H9 (cell line): ENCODE measurements around the gene FBXO42. TPM values are rescaled to one million over a fixed set of nuclear protein-coding genes. Genes with fewer than 3 reads are reported as not detected.

Source experiments
- DNase-seq: peaks from one replicate; pipeline ENCODE4 v3.0.0-alpha.2; 2017
- H2AFZ ChIP-seq: one replicate; pipeline ENCODE4 v1.6.1; 2013; ENCODE audit warnings: mild to moderate bottlenecking, low read length, control low read depth, moderate library complexity
- H2AK5ac ChIP-seq: 2 replicates; pipeline ENCODE4 v1.6.1; 2013; ENCODE audit warnings: low read length, control low read depth, mixed read lengths; ENCODE audit not compliant: insufficient read length
- H2BK120ac ChIP-seq: one replicate; pipeline ENCODE4 v1.6.1; 2013; ENCODE audit warnings: low read depth, mild to moderate bottlenecking, low read length, control low read depth, inconsistent platforms; ENCODE audit not compliant: poor library complexity, severe bottlenecking
- H2BK12ac ChIP-seq: 2 replicates; pipeline ENCODE4 v1.6.1; 2013; ENCODE audit warnings: low read length, control low read depth, mixed read lengths, low read depth; ENCODE audit not compliant: insufficient read length
- H2BK15ac ChIP-seq: 2 replicates; pipeline ENCODE4 v1.6.1; 2013; ENCODE audit warnings: low read depth, low read length, control low read depth
- H2BK20ac ChIP-seq: one replicate; pipeline ENCODE4 v1.6.1; 2013; ENCODE audit warnings: low read depth, mild to moderate bottlenecking, low read length, control low read depth, inconsistent platforms; ENCODE audit not compliant: poor library complexity, severe bottlenecking
- H2BK5ac ChIP-seq: 2 replicates; pipeline ENCODE4 v1.6.1; 2013; ENCODE audit warnings: low read length, control low read depth, mixed read lengths; ENCODE audit not compliant: insufficient read length
- H3K14ac ChIP-seq: 2 replicates; pipeline ENCODE4 v1.6.1; 2013; ENCODE audit warnings: low read length, control low read depth; ENCODE audit not compliant: insufficient read depth
- H3K18ac ChIP-seq: 2 replicates; pipeline ENCODE4 v1.6.1; 2013; ENCODE audit warnings: low read depth, mild to moderate bottlenecking, mixed read lengths, low read length, control low read depth; ENCODE audit not compliant: insufficient read length
- H3K23ac ChIP-seq: 2 replicates; pipeline ENCODE4 v1.6.1; 2013; ENCODE audit warnings: low read length, control low read depth, mixed read lengths, low read depth; ENCODE audit not compliant: insufficient read length
- H3K23me2 ChIP-seq: 2 replicates; pipeline ENCODE4 v1.6.1; 2013; ENCODE audit warnings: low read depth, mild to moderate bottlenecking, mixed read lengths, low read length, control low read depth; ENCODE audit not compliant: insufficient read length, poor library complexity, severe bottlenecking
- H3K27ac ChIP-seq: 2 replicates; pipeline ENCODE4 v1.5.1; 2013; ENCODE audit warnings: low read length, control low read depth, mixed read lengths, low read depth; ENCODE audit not compliant: insufficient read length
- H3K27me3 ChIP-seq: 2 replicates; pipeline ENCODE4 v1.6.1; 2013; ENCODE audit warnings: low read length, control low read depth, inconsistent platforms; ENCODE audit not compliant: insufficient read depth
- H3K4ac ChIP-seq: 2 replicates; pipeline ENCODE4 v1.6.1; 2013; ENCODE audit warnings: low read depth, mild to moderate bottlenecking, control low read depth, inconsistent platforms, low read length, moderate library complexity
- H3K4me1 ChIP-seq: 2 replicates; pipeline ENCODE4 v1.6.1; 2013; ENCODE audit warnings: low read length, control low read depth, inconsistent platforms; ENCODE audit not compliant: insufficient read depth
- H3K4me2 ChIP-seq: 2 replicates; pipeline ENCODE4 v1.6.1; 2013; ENCODE audit warnings: low read length, control low read depth, mixed read lengths; ENCODE audit not compliant: insufficient read length, insufficient read depth
- H3K56ac ChIP-seq: 2 replicates; pipeline ENCODE4 v1.6.1; 2013; ENCODE audit warnings: low read depth, mild to moderate bottlenecking, mixed read lengths, low read length, control low read depth; ENCODE audit not compliant: insufficient read length
- H3K79me1 ChIP-seq: 2 replicates; pipeline ENCODE4 v1.6.1; 2013; ENCODE audit warnings: low read depth, mild to moderate bottlenecking, moderate library complexity, low read length, control low read depth, inconsistent platforms; ENCODE audit not compliant: insufficient read depth, poor library complexity, severe bottlenecking
- H3K79me2 ChIP-seq: 2 replicates; pipeline ENCODE4 v1.6.1; 2013; ENCODE audit warnings: low read length, control low read depth, inconsistent platforms; ENCODE audit not compliant: insufficient read depth
- H3K9ac ChIP-seq: 2 replicates; pipeline ENCODE4 v1.6.1; 2013; ENCODE audit warnings: low read length, control low read depth, mixed read lengths; ENCODE audit not compliant: insufficient read length; ENCODE audit errors: extremely low read depth
- H3K9me3 ChIP-seq: one replicate; pipeline ENCODE4 v1.6.1; 2013; ENCODE audit warnings: low read depth, low read length, inconsistent platforms; ENCODE audit not compliant: control insufficient read depth
- H3T11ph ChIP-seq: one replicate; pipeline ENCODE4 v1.6.1; 2013; ENCODE audit warnings: mild to moderate bottlenecking, low read length, control low read depth, inconsistent platforms
- H4K20me1 ChIP-seq: one replicate; pipeline ENCODE4 v1.6.1; 2013; ENCODE audit not compliant: control insufficient read depth, insufficient read length, insufficient read depth
- H4K5ac ChIP-seq: 2 replicates; pipeline ENCODE4 v1.6.1; 2013; ENCODE audit warnings: low read depth, mild to moderate bottlenecking, mixed read lengths, low read length, control low read depth; ENCODE audit not compliant: insufficient read length
- H4K8ac ChIP-seq: replicated peaks from 2 replicates; pipeline ENCODE4 v1.6.1; 2013; ENCODE audit warnings: low read length, control low read depth, mixed read lengths, low read depth; ENCODE audit not compliant: insufficient read length
- H4K91ac ChIP-seq: 2 replicates; pipeline ENCODE4 v1.6.1; 2013; ENCODE audit warnings: low read depth, mild to moderate bottlenecking, moderate library complexity, mixed read lengths, low read length, control low read depth; ENCODE audit not compliant: insufficient read length
- H3K27ac Mint-ChIP-seq, 3 experiments: 2 replicates in 2 of 3; 3 replicates in 1 of 3; pipeline ENCODE4 v1.8.0; 2020 to 2021; ENCODE audit warnings: mixed read lengths in 3 of 3, mild to moderate bottlenecking in 1 of 3, moderate library complexity in 1 of 3
- H3K27me3 Mint-ChIP-seq: 2 replicates; pipeline ENCODE4 v1.8.0; 2021; ENCODE audit warnings: low read depth, mild to moderate bottlenecking, moderate library complexity, mixed read lengths
- H3K36me3 Mint-ChIP-seq, 3 experiments: 2 replicates in 2 of 3; 3 replicates in 1 of 3; pipeline ENCODE4 v1.8.0; 2020 to 2021; ENCODE audit warnings: low read depth in 3 of 3, mixed read lengths in 3 of 3; ENCODE audit not compliant: insufficient read depth in 1 of 3
- H3K4me1 Mint-ChIP-seq, 2 experiments: 2 replicates each; pipeline ENCODE4 v1.8.0; 2020; ENCODE audit warnings: mixed read lengths in 2 of 2
- H3K4me3 Mint-ChIP-seq, 2 experiments: 2 replicates in 1 of 2; 3 replicates in 1 of 2; pipeline ENCODE4 v1.8.0; 2020 to 2021; ENCODE audit warnings: mild to moderate bottlenecking in 2 of 2, mixed read lengths in 2 of 2, moderate library complexity in 1 of 2
- H3K9me3 Mint-ChIP-seq, 2 experiments: 2 replicates in 1 of 2; 3 replicates in 1 of 2; pipeline ENCODE4 v1.8.0; 2020; ENCODE audit warnings: mild to moderate bottlenecking in 2 of 2, mixed read lengths in 2 of 2, moderate library complexity in 1 of 2
- CTCF ChIP-seq: fragments of 200-600 bp; sonication (generic); conservative IDR thresholded peaks from 3 replicates; pipeline ENCODE4 v1.8.0; 2021; ENCODE audit warnings: antibody characterized with exemption, mild to moderate bottlenecking
- WGBS: extraction: QIAGEN DNeasy Blood & Tissue Kit; methylation state at CpG from one replicate; pipeline ENCODE4 v1.1.7; 2013; ENCODE audit warnings: missing lambda C conversion rate, low lambda C conversion rate, mixed read lengths; ENCODE audit not compliant: insufficient read length; ENCODE audit errors: extremely low coverage; 5-methylcytosine and 5-hydroxymethylcytosine counted together
- total RNA-seq: library from RNA; stranded (reverse); gene quantifications from 2 replicates; pipeline ENCODE4 v1.2.1, GENCODE V29; 2021

FBXO42 gene
- total RNA-seq, 1 experiment from 2014 or later: 17.4 TPM

- Histone ChIP-seq H2BK20ac (no peak overlapping the region), H2BK12ac (no peak overlapping the region), H4K5ac (no peak overlapping the region), H4K20me1 (no peaks in the 10 kb centered on the region), H2BK5ac (no peak overlapping the region), H2AFZ (no peak overlapping the region), H3K4me1 (no peaks in the 10 kb centered on the region), H3K9ac (no peak overlapping the region), H3K79me2 (no peaks in the 10 kb centered on the region), H3K27ac (no peak overlapping the region), H3K56ac (no peak overlapping the region), H3K23ac (no peak overlapping the region), H3K4me2 (no peak overlapping the region), H4K8ac (no peak overlapping the region), H3K9me3 (no peaks in the 10 kb centered on the region), H3K23me2 (no peaks in the 10 kb centered on the region), H3K79me1 (no peaks in the 10 kb centered on the region), H3K27me3 (no peaks in the 10 kb centered on the region), H3K4ac (no peak overlapping the region), H3K14ac (no peak overlapping the region), H2BK15ac (no peak overlapping the region), H3T11ph (no peak overlapping the region), H4K91ac (no peak overlapping the region), H2BK120ac (no peak overlapping the region), H3K18ac (no peak overlapping the region), H2AK5ac (no peak overlapping the region)
- no peaks in the 10 kb centered on the region for H3K27me3 Mint-ChIP-seq
- H3K36me3 Mint-ChIP-seq: peaks cover 2 to 44% (median 24%) of the 10 kb centered on the region in 3 experiments; a peak in 6 of 7 replicates
- H3K4me1 Mint-ChIP-seq: no peaks in the 10 kb centered on the region
- no peak overlapping the region for H3K27ac Mint-ChIP-seq
- DNase-seq: no peak
- TF ChIP-seq CTCF: no peak; the same call in 2 of the 3 replicates
- H3K4me3 Mint-ChIP-seq: no peak overlapping the region
- no CpG with 5 or more reads among the region's 3 CpGs for whole genome bisulfite sequencing
- no peaks in the 10 kb centered on the region for H3K9me3 Mint-ChIP-seq
Observed at GRCh38 chr1:16249596-16250241, 102.6 kb downstream of the FBXO42 start.
